Stimulated activated CD8-positive, alpha-beta memory T cell treated with anti-CD3 and anti-CD28 coated beads, Interleukin-7, amount 100 ng/mL, for 24 hours (primary cell): ENCODE measurements around the gene TXNL4A.
A peak's percentile ranks its signal among the peaks of the same experiment; 100 is the strongest.

Source experiments
- DNase-seq: peaks from one replicate; pipeline ENCODE4 v3.0.0-alpha.2; 2020; ENCODE audit warnings: low read depth

TXNL4A gene

GRCh38 chr18:79991494-79991893 lies 3.1 kb upstream of the TXNL4A start:
- DNase-seq = no peak

- DNase-seq = no peak
These were observed 783 bp upstream of the TXNL4A start for GRCh38 chr18:79989195-79989497.

- peak; percentile 25 for DNase-seq
These were observed 302 bp downstream of the TXNL4A start for GRCh38 chr18:79988071-79988450.

GRCh38 chr18:79987566-79987965 lies 797 bp downstream of the TXNL4A start:
- no peak for DNase-seq

- no peak for DNase-seq
These were observed 1.6 kb downstream of the TXNL4A start for GRCh38 chr18:79986726-79987125.

- no peak for DNase-seq
These were observed 3.2 kb downstream of the TXNL4A start for GRCh38 chr18:79985172-79985571.

- DNase-seq = no peak
These were observed 4.6 kb downstream of the TXNL4A start for GRCh38 chr18:79983793-79984192.

- no peak for DNase-seq
These were observed 5.1 kb downstream of the TXNL4A start for GRCh38 chr18:79983253-79983652.

GRCh38 chr18:79982736-79983135 lies 5.6 kb downstream of the TXNL4A start:
- no peak for DNase-seq

GRCh38 chr18:79980585-79980984 lies 7.8 kb downstream of the TXNL4A start:
- DNase-seq = no peak

- DNase-seq = no peak
These were observed 8.5 kb downstream of the TXNL4A start for GRCh38 chr18:79979843-79980242.

- no peak for DNase-seq
These were observed 12.2 kb downstream of the TXNL4A start for GRCh38 chr18:79975985-79976680.

- DNase-seq = no peak
These were observed 13.3 kb downstream of the TXNL4A start for GRCh38 chr18:79975043-79975442.

- no peak for DNase-seq
These were observed 14.2 kb downstream of the TXNL4A start for GRCh38 chr18:79974025-79974654.

GRCh38 chr18:79973517-79973916 lies 14.8 kb downstream of the TXNL4A start:
- no peak for DNase-seq

- DNase-seq = no peak
These were observed 15.6 kb downstream of the TXNL4A start for GRCh38 chr18:79972720-79973119.

GRCh38 chr18:79971986-79972385 lies 16.4 kb downstream of the TXNL4A start:
- no peak for DNase-seq

GRCh38 chr18:79971211-79971952 lies 17.0 kb downstream of the TXNL4A start:
- DNase-seq = no peak

- DNase-seq = no peak
These were observed 17.8 kb downstream of the TXNL4A start for GRCh38 chr18:79970419-79971133.

- no peak for DNase-seq
These were observed 23.1 kb downstream of the TXNL4A start for GRCh38 chr18:79965119-79965902.

GRCh38 chr18:79964330-79965118 lies 23.8 kb downstream of the TXNL4A start, which contains the start of gene HSBP1L1:
TSS of gene HSBP1L1 (plus strand) at chr18:79964643. CDS start at chr18:79964736, 93 bp downstream.
- DNase-seq = no peak
